GM21447 (cell line): Measurements from ENCODE around the gene THADA.
A peak's percentile ranks its signal among the peaks of the same experiment; 100 is the strongest.
"Not testable (repeated sequence)": the region's sequence is repeated elsewhere in the genome, so short reads cannot be mapped to it uniquely, and the experiment has no call there.

Source experiments
- ATAC-seq: cut with Tn5 transposase; IDR thresholded peaks from one replicate; pipeline ENCODE4 v1.9.1; 2021; ENCODE audit not compliant: unreplicated experiment

The THADA gene

GRCh38 chr2:43448822-43449110 is 147.1 kb downstream of the THADA start:
- ATAC-seq = no peak

- ATAC-seq = no peak
These were observed 147.6 kb downstream of the THADA start for GRCh38 chr2:43448011-43448821.

GRCh38 chr2:43446755-43447154 is 149.1 kb downstream of the THADA start:
- ATAC-seq = not testable (repeated sequence)

- ATAC-seq = no peak
These were observed 150.1 kb downstream of the THADA start for GRCh38 chr2:43445781-43446180.

GRCh38 chr2:43444989-43445645 is 150.7 kb downstream of the THADA start:
- no peak for ATAC-seq

- ATAC-seq = no peak
These were observed 152.6 kb downstream of the THADA start for GRCh38 chr2:43443282-43443681.

GRCh38 chr2:43441195-43441594 is 154.6 kb downstream of the THADA start:
- no peak for ATAC-seq

- no peak for ATAC-seq
These were observed 156.8 kb downstream of the THADA start for GRCh38 chr2:43438858-43439655.

- ATAC-seq = no peak
These were observed 157.5 kb downstream of the THADA start for GRCh38 chr2:43438342-43438741.

- no peak for ATAC-seq
These were observed 158.5 kb downstream of the THADA start for GRCh38 chr2:43437363-43437762.

- ATAC-seq = no peak
These were observed 159.4 kb downstream of the THADA start for GRCh38 chr2:43436431-43436830.

GRCh38 chr2:43435746-43436145 is 160.1 kb downstream of the THADA start:
- ATAC-seq = no peak

- ATAC-seq = no peak
These were observed 165.3 kb downstream of the THADA start for GRCh38 chr2:43430489-43430888.

- ATAC-seq = no peak
These were observed 166.5 kb downstream of the THADA start for GRCh38 chr2:43429369-43429768.

- no peak for ATAC-seq
These were observed 168.8 kb downstream of the THADA start for GRCh38 chr2:43427032-43427424.

- peak; percentile 93 for ATAC-seq
These were observed 169.4 kb downstream of the THADA start for GRCh38 chr2:43426305-43427031.

GRCh38 chr2:43425659-43426058 is 170.2 kb downstream of the THADA start:
- ATAC-seq = no peak

GRCh38 chr2:43424262-43425207 is 171.3 kb downstream of the THADA start:
- no peak for ATAC-seq

GRCh38 chr2:43423941-43424261 is 171.9 kb downstream of the THADA start:
- no peak for ATAC-seq

GRCh38 chr2:43421194-43421593 is 174.6 kb downstream of the THADA start:
- no peak for ATAC-seq
